Lower leg skin (tissue), 3 donors: ENCODE data around the gene ASPRV1.

ENCODE experiments used
- POLR2A ChIP-seq, 2 donors: fragments of 450-650 bp; IDR thresholded peaks; one replicate each; pipeline ENCODE4 v1.6.1; 2016 to 2017; ENCODE audit warnings: antibody characterized with exemption in 2 of 2, mild to moderate bottlenecking in 1 of 2, moderate library complexity in 1 of 2
- TF ChIP-seq, protein P1 (sequence below), 3 donors: fragments of 450-650 bp; IDR thresholded peaks; one replicate each; pipeline ENCODE4 v1.5.1; 2016; ENCODE audit warnings: antibody characterized with exemption in 3 of 3, mild to moderate bottlenecking in 3 of 3, moderate library complexity in 2 of 3

- TF ChIP-seq POLR2A (IDR thresholded peaks at IDR 0.05), result no peak
- TF ChIP-seq, protein P1, sequence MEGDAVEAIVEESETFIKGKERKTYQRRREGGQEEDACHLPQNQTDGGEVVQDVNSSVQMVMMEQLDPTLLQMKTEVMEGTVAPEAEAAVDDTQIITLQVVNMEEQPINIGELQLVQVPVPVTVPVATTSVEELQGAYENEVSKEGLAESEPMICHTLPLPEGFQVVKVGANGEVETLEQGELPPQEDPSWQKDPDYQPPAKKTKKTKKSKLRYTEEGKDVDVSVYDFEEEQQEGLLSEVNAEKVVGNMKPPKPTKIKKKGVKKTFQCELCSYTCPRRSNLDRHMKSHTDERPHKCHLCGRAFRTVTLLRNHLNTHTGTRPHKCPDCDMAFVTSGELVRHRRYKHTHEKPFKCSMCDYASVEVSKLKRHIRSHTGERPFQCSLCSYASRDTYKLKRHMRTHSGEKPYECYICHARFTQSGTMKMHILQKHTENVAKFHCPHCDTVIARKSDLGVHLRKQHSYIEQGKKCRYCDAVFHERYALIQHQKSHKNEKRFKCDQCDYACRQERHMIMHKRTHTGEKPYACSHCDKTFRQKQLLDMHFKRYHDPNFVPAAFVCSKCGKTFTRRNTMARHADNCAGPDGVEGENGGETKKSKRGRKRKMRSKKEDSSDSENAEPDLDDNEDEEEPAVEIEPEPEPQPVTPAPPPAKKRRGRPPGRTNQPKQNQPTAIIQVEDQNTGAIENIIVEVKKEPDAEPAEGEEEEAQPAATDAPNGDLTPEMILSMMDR (IDR thresholded peaks at IDR 0.05), result no peak
These were observed 24.3 kb upstream of the ASPRV1 start for GRCh38 chr2:69985688-69986087.
